Activated CD4-positive, alpha-beta T cell treated with anti-CD3 and anti-CD28 coated beads for 36 hours (primary cell): Measurements from ENCODE around the gene GUCA1A. TPM values are rescaled to one million over a fixed set of nuclear protein-coding genes. Genes with fewer than 3 reads are reported as not detected.
"Not testable (repeated sequence)": the region's sequence is repeated elsewhere in the genome, so short reads cannot be mapped to it uniquely, and the experiment has no call there.

ENCODE experiments used
- ATAC-seq: fragments of 200-7000 bp; cut with Tn5 transposase; one replicate; pipeline ENCODE4 v1.10.0; 2021; ENCODE audit warnings: mild to moderate bottlenecking, moderate library complexity
- CTCF ChIA-PET: fragments of 350-600 bp; sonication (Branson Sonifier 250); formaldehyde crosslinking; loops from one replicate; lab custom pipeline; 2021; ENCODE audit warnings: antibody characterized with exemption; lab: Charles Lee
- POLR2A ChIA-PET: fragments of 350-600 bp; sonication (Branson Sonifier 250); formaldehyde crosslinking; loops from one replicate; lab custom pipeline; 2021; ENCODE audit warnings: antibody characterized with exemption, inconsistent platforms; lab: Charles Lee
- DNase-seq: peaks from one replicate; pipeline ENCODE4 v3.0.0-alpha.2; 2020
- H3K27ac Mint-ChIP-seq: one replicate; pipeline ENCODE4 v1.8.0; 2021; ENCODE audit warnings: mixed read lengths
- H3K27me3 Mint-ChIP-seq: one replicate; pipeline ENCODE4 v1.8.0; 2021; ENCODE audit warnings: mixed read lengths
- H3K36me3 Mint-ChIP-seq: one replicate; pipeline ENCODE4 v1.8.0; 2021; ENCODE audit warnings: low read depth, mixed read lengths
- H3K4me1 Mint-ChIP-seq: one replicate; pipeline ENCODE4 v1.8.0; 2021; ENCODE audit warnings: mixed read lengths
- H3K4me3 Mint-ChIP-seq: one replicate; pipeline ENCODE4 v1.8.0; 2021; ENCODE audit warnings: mild to moderate bottlenecking, moderate library complexity, mixed read lengths
- H3K9me3 Mint-ChIP-seq: one replicate; pipeline ENCODE4 v1.8.0; 2021; ENCODE audit warnings: low read depth, mixed read lengths
- intact Hi-C, 2 experiments: fragments of 100-400 bp; cut with DNase I in 1 of 2; cut with micrococcal nuclease in 1 of 2; formaldehyde crosslinking; loops; one replicate each; pipeline versions ENCODE4 v1.14.2 to v1.15.1; 2022 to 2024; cut with DNase I, micrococcal nuclease
- total RNA-seq, 2 experiments: library from RNA; stranded (reverse); gene quantifications; one replicate each; pipeline ENCODE4 v1.2.3, GENCODE V29; 2021

GUCA1A gene
- total RNA-seq, 2 experiments from 2014 or later, result not detected

- intact Hi-C loops, result no loop called here
- Mint-ChIP-seq H3K4me3 (no peak overlapping the region), H3K27ac (no peak overlapping the region), H3K27me3 (peaks cover 10% of the 10 kb centered on the region), H3K4me1 (no peaks in the 10 kb centered on the region), H3K36me3 (no peaks in the 10 kb centered on the region), H3K9me3 (no peaks in the 10 kb centered on the region)
- no peak for DNase-seq
- no peak for ATAC-seq
- ChIA-PET CTCF (interaction anchor here (0.5 to 1.1 kb wide), 3 partner anchors 13 to 95 kb away, joined by 3 read pairs; no protein-coding TSS in a partner anchor), POLR2A (no interaction called here)
Measured at GRCh38 chr6:42148058-42148457, 25.1 kb upstream of the GUCA1A start.

- DNase-seq, result no peak
- H3K27ac Mint-ChIP-seq, result no peak overlapping the region
- no peaks in the 10 kb centered on the region for H3K9me3 Mint-ChIP-seq
- H3K4me1 Mint-ChIP-seq, result no peaks in the 10 kb centered on the region
- intact Hi-C loops, result loop anchor here in 1 of 2 experiments (2.0 kb wide), 1 partner anchor 39 kb away; no protein-coding TSS in a partner anchor
- no peak for ATAC-seq
- peaks cover 2% of the 10 kb centered on the region for H3K27me3 Mint-ChIP-seq
- H3K36me3 Mint-ChIP-seq, result no peaks in the 10 kb centered on the region
- CTCF ChIA-PET, result interaction anchor here (2.1 kb wide), 1 partner anchor 46 kb away, joined by 7 read pairs; no protein-coding TSS in a partner anchor
- POLR2A ChIA-PET, result no interaction called here
- no peak overlapping the region for H3K4me3 Mint-ChIP-seq
Measured at GRCh38 chr6:42150254-42150653, 22.9 kb upstream of the GUCA1A start.

GRCh38 chr6:42152024-42152423 is 21.1 kb upstream of the GUCA1A start:
- Mint-ChIP-seq H3K27ac (no peak overlapping the region), H3K9me3 (no peaks in the 10 kb centered on the region), H3K4me1 (no peaks in the 10 kb centered on the region), H3K27me3 (no peaks in the 10 kb centered on the region), H3K4me3 (no peak overlapping the region), H3K36me3 (no peaks in the 10 kb centered on the region)
- DNase-seq (no peak), ATAC-seq (no peak)
- CTCF ChIA-PET, result interaction anchor here (0.8 to 2.1 kb wide), 2 partner anchors 16 to 48 kb away, joined by 4 to 7 read pairs; no protein-coding TSS in a partner anchor
- POLR2A ChIA-PET, result no interaction called here
- intact Hi-C loops, result no loop called here

GRCh38 chr6:42152528-42153213 is 20.5 kb upstream of the GUCA1A start:
- H3K4me1 Mint-ChIP-seq, H3K36me3 Mint-ChIP-seq, H3K4me3 Mint-ChIP-seq, H3K27ac Mint-ChIP-seq, H3K27me3 Mint-ChIP-seq, H3K9me3 Mint-ChIP-seq, CTCF ChIA-PET, ATAC-seq, intact Hi-C loops, DNase-seq, POLR2A ChIA-PET: not testable (repeated sequence)

- Mint-ChIP-seq H3K36me3 (no peaks in the 10 kb centered on the region), H3K4me1 (no peaks in the 10 kb centered on the region), H3K9me3 (no peaks in the 10 kb centered on the region), H3K4me3 (no peak overlapping the region), H3K27ac (no peak overlapping the region), H3K27me3 (no peaks in the 10 kb centered on the region)
- ChIA-PET POLR2A (no interaction called here), CTCF (no interaction called here)
- ATAC-seq (no peak), DNase-seq (no peak)
- intact Hi-C loops, result no loop called here
Measured at GRCh38 chr6:42153921-42154320, 19.2 kb upstream of the GUCA1A start.

GRCh38 chr6:42154461-42155209 is 18.5 kb upstream of the GUCA1A start:
- Mint-ChIP-seq H3K27ac (no peak overlapping the region), H3K4me3 (no peak overlapping the region), H3K27me3 (no peaks in the 10 kb centered on the region), H3K36me3 (no peaks in the 10 kb centered on the region), H3K9me3 (no peaks in the 10 kb centered on the region), H3K4me1 (no peaks in the 10 kb centered on the region)
- DNase-seq (no peak), ATAC-seq (no peak)
- CTCF ChIA-PET, result no interaction called here
- intact Hi-C loops, result loop anchor here in 1 of 2 experiments (5.0 kb wide), 1 partner anchor 42 kb away; no protein-coding TSS in a partner anchor
- POLR2A ChIA-PET, result no interaction called here

- DNase-seq (no peak), ATAC-seq (no peak)
- H3K4me3 Mint-ChIP-seq, result no peak overlapping the region
- H3K36me3 Mint-ChIP-seq, result no peaks in the 10 kb centered on the region
- no peaks in the 10 kb centered on the region for H3K4me1 Mint-ChIP-seq
- H3K9me3 Mint-ChIP-seq, result no peaks in the 10 kb centered on the region
- ChIA-PET CTCF (interaction anchor here (0.7 to 0.9 kb wide), 2 partner anchors 44 to 645 kb away, joined by 3 to 4 read pairs; no protein-coding TSS in a partner anchor), POLR2A (no interaction called here)
- H3K27me3 Mint-ChIP-seq, result no peaks in the 10 kb centered on the region
- no peak overlapping the region for H3K27ac Mint-ChIP-seq
- intact Hi-C loops, result loop anchor here in 1 of 2 experiments (5.0 kb wide), 1 partner anchor 43 kb away; no protein-coding TSS in a partner anchor
Measured at GRCh38 chr6:42155293-42155692, 17.9 kb upstream of the GUCA1A start.

GRCh38 chr6:42156638-42157037 is 16.5 kb upstream of the GUCA1A start:
- CTCF ChIA-PET, result interaction anchor here (0.9 to 1.1 kb wide), 3 partner anchors 9 to 391 kb away, joined by 3 to 6 read pairs (median 3); no protein-coding TSS in a partner anchor
- Mint-ChIP-seq H3K27ac (no peak overlapping the region), H3K36me3 (no peaks in the 10 kb centered on the region), H3K27me3 (peaks cover 3% of the 10 kb centered on the region), H3K9me3 (no peaks in the 10 kb centered on the region), H3K4me3 (no peak overlapping the region), H3K4me1 (no peaks in the 10 kb centered on the region)
- POLR2A ChIA-PET, result interaction anchor here (0.5 kb wide), 1 partner anchor 93 kb away, joined by 5 read pairs; no protein-coding TSS in a partner anchor
- intact Hi-C loops, result loop anchor here in 1 of 2 experiments (5.0 kb wide), 1 partner anchor 44 kb away; no protein-coding TSS in a partner anchor
- no peak for ATAC-seq
- DNase-seq, result no peak

- intact Hi-C loops, result loop anchor here in 1 of 2 experiments (5.0 kb wide), 1 partner anchor 46 kb away; no protein-coding TSS in a partner anchor
- H3K4me3 Mint-ChIP-seq, result no peak overlapping the region
- no peaks in the 10 kb centered on the region for H3K36me3 Mint-ChIP-seq
- H3K27ac Mint-ChIP-seq, result no peak overlapping the region
- H3K4me1 Mint-ChIP-seq, result no peaks in the 10 kb centered on the region
- H3K27me3 Mint-ChIP-seq, result peaks cover 5% of the 10 kb centered on the region
- ChIA-PET CTCF (no interaction called here), POLR2A (no interaction called here)
- ATAC-seq (no peak), DNase-seq (no peak)
- no peaks in the 10 kb centered on the region for H3K9me3 Mint-ChIP-seq
Measured at GRCh38 chr6:42158011-42158410, 15.2 kb upstream of the GUCA1A start.

GRCh38 chr6:42158631-42159030 is 14.5 kb upstream of the GUCA1A start:
- Mint-ChIP-seq H3K27me3 (peaks cover 5% of the 10 kb centered on the region), H3K27ac (no peak overlapping the region), H3K9me3 (no peaks in the 10 kb centered on the region), H3K4me1 (no peaks in the 10 kb centered on the region), H3K36me3 (no peaks in the 10 kb centered on the region), H3K4me3 (no peak overlapping the region)
- ATAC-seq (no peak), DNase-seq (no peak)
- POLR2A ChIA-PET, result no interaction called here
- CTCF ChIA-PET, result no interaction called here
- intact Hi-C loops, result loop anchor here in 1 of 2 experiments (5.0 kb wide), 1 partner anchor 46 kb away; no protein-coding TSS in a partner anchor

GRCh38 chr6:42159431-42160024 is 13.6 kb upstream of the GUCA1A start:
- Mint-ChIP-seq H3K4me1 (no peaks in the 10 kb centered on the region), H3K9me3 (no peaks in the 10 kb centered on the region), H3K36me3 (no peaks in the 10 kb centered on the region), H3K4me3 (no peak overlapping the region), H3K27me3 (peaks cover 5% of the 10 kb centered on the region), H3K27ac (no peak overlapping the region)
- ChIA-PET POLR2A (no interaction called here), CTCF (no interaction called here)
- ATAC-seq (no peak), DNase-seq (no peak)
- intact Hi-C loops, result loop anchor here in 1 of 2 experiments (5.0 kb wide), 1 partner anchor 47 kb away; no protein-coding TSS in a partner anchor
